Left lung (tissue), 10 donors: ENCODE measurements around the gene SULT1E1. TPM values are rescaled to one million over a fixed set of nuclear protein-coding genes. Genes with fewer than 3 reads are reported as not detected.

Experiments used
- ATAC-seq: fragments of 200-7000 bp; cut with Tn5 transposase; one replicate; pipeline ENCODE4 v1.9.1; 2020; ENCODE audit warnings: moderate library complexity
- DNase-seq, 4 donors: peaks; one replicate each; pipeline ENCODE4 v3.0.0-alpha.2; 2013 to 2020
- H3K27ac ChIP-seq, 2 donors: fragments of 200-600 bp; sonication (generic) in 1 of 2; one replicate each; pipeline versions ENCODE4 v1.5.0 to v1.8.0; 2020 to 2021
- H3K27me3 ChIP-seq, 2 donors: fragments of 200-600 bp; sonication (generic) in 1 of 2; one replicate each; pipeline versions ENCODE4 v1.5.0 to v1.8.0; 2020 to 2021
- H3K36me3 ChIP-seq, 2 donors: fragments of 200-600 bp; sonication (generic) in 1 of 2; one replicate each; pipeline versions ENCODE4 v1.5.0 to v1.8.0; 2020 to 2021
- H3K4me1 ChIP-seq, 2 donors: fragments of 200-600 bp; one replicate each; pipeline ENCODE4 v1.8.0; 2021
- H3K4me3 ChIP-seq, 2 donors: fragments of 200-600 bp; sonication (generic) in 1 of 2; one replicate each; pipeline versions ENCODE4 v1.5.0 to v1.8.0; 2020 to 2021; ENCODE audit warnings: mild to moderate bottlenecking in 1 of 2
- H3K9me3 ChIP-seq, 2 donors: fragments of 200-600 bp; sonication (generic) in 1 of 2; one replicate each; pipeline versions ENCODE4 v1.5.0 to v1.8.0; 2020 to 2021
- CTCF ChIP-seq, 2 donors: fragments of 200-600 bp; sonication (generic) in 1 of 2; IDR thresholded peaks; one replicate each; pipeline versions ENCODE4 v1.5.0 to v1.8.0; 2021; ENCODE audit warnings: antibody characterized with exemption in 2 of 2
- intact Hi-C, 2 donors: fragments of 100-400 bp; cut with DNase I; formaldehyde crosslinking; loops; one replicate each; pipeline versions ENCODE4 v1.11.2 to v1.14.2; 2022
- polyA plus RNA-seq, 6 donors: library from polyadenylated mRNA; unstranded; fragments of 120-200 nt; gene quantifications; one replicate each; pipeline ENCODE4 v1.2.1, GENCODE V29; 2013; ENCODE audit not compliant: insufficient read length in 6 of 6
- total RNA-seq, 2 donors: library from RNA; stranded (reverse); fragmentation: NEBNext Ultra II Directional; extraction: Animal tissue kit (Norgen Biotek cat#: 25700); gene quantifications; one replicate each; pipeline ENCODE4 v1.2.1, GENCODE V29; 2021
- donor health status: DM: no; HTN: yes; CAD: no.
- donor health status: DM: no; HTN: no; CAD: no.

The SULT1E1 gene
- total and polyA plus RNA-seq, 8 donors: 7.7 to 311 (median 192) TPM

- ATAC-seq: no peak
- H3K27ac ChIP-seq: no peak overlapping the region
- no peak overlapping the region for H3K4me3 ChIP-seq
- intact Hi-C loops: no loop called here
- DNase-seq: no peak
- no peaks in the 10 kb centered on the region for H3K36me3 ChIP-seq
- H3K4me1 ChIP-seq: peaks cover 0 to 5% of the 10 kb centered on the region in 2 donors
- H3K27me3 ChIP-seq: no peaks in the 10 kb centered on the region
- no peak for TF ChIP-seq CTCF (IDR thresholded peaks at IDR 0.05)
- H3K9me3 ChIP-seq: no peaks in the 10 kb centered on the region
Measured at GRCh38 chr4:69818060-69818639, 41.8 kb downstream of the SULT1E1 start.

- no peaks in the 10 kb centered on the region for H3K27me3 ChIP-seq
- H3K4me3 ChIP-seq: no peak overlapping the region
- H3K4me1 ChIP-seq: no peaks in the 10 kb centered on the region
- H3K27ac ChIP-seq: no peak overlapping the region
- no peak for DNase-seq
- TF ChIP-seq CTCF (IDR thresholded peaks at IDR 0.05): no peak
- no peak for ATAC-seq
- intact Hi-C loops: no loop called here
- H3K9me3 ChIP-seq: no peaks in the 10 kb centered on the region
- no peaks in the 10 kb centered on the region for H3K36me3 ChIP-seq
Measured at GRCh38 chr4:69816236-69816635, 43.7 kb downstream of the SULT1E1 start.

- intact Hi-C loops: no loop called here
- ATAC-seq (no peak), DNase-seq (no peak)
- Histone ChIP-seq H3K4me3 (no peak overlapping the region), H3K4me1 (no peaks in the 10 kb centered on the region), H3K27me3 (no peaks in the 10 kb centered on the region), H3K36me3 (no peaks in the 10 kb centered on the region), H3K9me3 (no peaks in the 10 kb centered on the region), H3K27ac (no peak overlapping the region)
- TF ChIP-seq CTCF (IDR thresholded peaks at IDR 0.05): no peak
Measured at GRCh38 chr4:69813628-69814027, 46.3 kb downstream of the SULT1E1 start.

- Histone ChIP-seq H3K4me1 (no peaks in the 10 kb centered on the region), H3K36me3 (no peaks in the 10 kb centered on the region), H3K9me3 (no peaks in the 10 kb centered on the region), H3K27me3 (no peaks in the 10 kb centered on the region), H3K4me3 (no peak overlapping the region), H3K27ac (no peak overlapping the region)
- intact Hi-C loops: no loop called here
- DNase-seq (no peak), ATAC-seq (no peak)
- no peak for TF ChIP-seq CTCF (IDR thresholded peaks at IDR 0.05)
Measured at GRCh38 chr4:69811166-69811565, 48.8 kb downstream of the SULT1E1 start.

GRCh38 chr4:69800599-69800998 is 59.3 kb downstream of the SULT1E1 start:
- Histone ChIP-seq H3K27me3 (no peaks in the 10 kb centered on the region), H3K27ac (no peak overlapping the region), H3K9me3 (no peaks in the 10 kb centered on the region), H3K36me3 (no peaks in the 10 kb centered on the region), H3K4me1 (no peaks in the 10 kb centered on the region), H3K4me3 (no peak overlapping the region)
- DNase-seq (no peak), ATAC-seq (no peak)
- no peak for TF ChIP-seq CTCF (IDR thresholded peaks at IDR 0.05)
- intact Hi-C loops: no loop called here
